Stomach (tissue), 9 donors: ENCODE data around the gene BCL6B. TPM values are rescaled to one million over a fixed set of nuclear protein-coding genes. Genes with fewer than 3 reads are reported as not detected.

Experiments used
- DNase-seq, 2 donors: peaks; one replicate each; pipeline versions ENCODE4 v3.0.0 to v3.0.0-alpha.2; 2013 to 2019
- H3K27ac ChIP-seq, 5 donors: fragments of 200-600 bp in 4 of 5; sonication (generic) in 4 of 5; one replicate each; pipeline ENCODE4 v1.5.1; 2013 to 2019; ENCODE audit warnings: mild to moderate bottlenecking in 1 of 5, moderate library complexity in 1 of 5
- H3K27me3 ChIP-seq, 3 donors: fragments of 200-600 bp; sonication (generic); one replicate each; pipeline ENCODE4 v1.5.1; 2017 to 2019; ENCODE audit warnings: mixed run types in 1 of 3
- H3K36me3 ChIP-seq, 4 donors: fragments of 200-600 bp; sonication (generic); 1 replicate in 3 of 4; 2 replicates in 1 of 4; pipeline ENCODE4 v1.5.1; 2016 to 2019
- H3K4me1 ChIP-seq, 4 donors: fragments of 200-600 bp; sonication (generic); one replicate each; pipeline ENCODE4 v1.5.1; 2016 to 2019
- H3K4me3 ChIP-seq, 4 donors: fragments of 200-600 bp; sonication (generic) in 3 of 4; one replicate each; pipeline ENCODE4 v1.5.1; 2016 to 2019; ENCODE audit warnings: mild to moderate bottlenecking in 1 of 4
- H3K9me3 ChIP-seq, 4 donors: fragments of 200-600 bp; sonication (generic); one replicate each; pipeline ENCODE4 v1.5.1; 2016 to 2019
- EP300 ChIP-seq: sonication (generic); formaldehyde crosslinking; IDR thresholded peaks from one replicate; pipeline ENCODE4 v1.6.1; 2017; ENCODE audit warnings: antibody characterized with exemption
- POLR2A ChIP-seq, 4 donors: fragments of 450-650 bp; IDR thresholded peaks; one replicate each; pipeline ENCODE4 v1.6.1; 2016; ENCODE audit warnings: antibody characterized with exemption in 4 of 4, control low read depth in 2 of 4, mild to moderate bottlenecking in 1 of 4, moderate library complexity in 1 of 4
- POLR2AphosphoS5 ChIP-seq, 3 donors: sonication (generic); formaldehyde crosslinking; IDR thresholded peaks; one replicate each; pipeline ENCODE4 v1.6.1; 2016; ENCODE audit warnings: antibody characterized with exemption in 3 of 3
- WGBS, 5 donors: extraction: QIAGEN DNeasy Blood & Tissue Kit in 3 of 5; methylation state at CpG; one replicate each; pipeline versions ENCODE4 v1.1.5 to v1.1.7; 2013 to 2018; 5-methylcytosine and 5-hydroxymethylcytosine counted together
- intact Hi-C: fragments of 100-400 bp; cut with DNase I; formaldehyde crosslinking; loops from one replicate; pipeline ENCODE4 v1.15.1; 2023; ENCODE audit warnings: low total_unique reads
- polyA plus RNA-seq, 3 donors: library from polyadenylated mRNA; stranded (reverse); fragments of 200-250 nt; gene quantifications; one replicate each; pipeline ENCODE4 v1.2.3, GENCODE V29; 2013
- total RNA-seq, 5 donors: library from RNA; depleted of rRNA; stranded (reverse); fragments of >200 nt; gene quantifications; one replicate each; pipeline versions ENCODE4 v1.1.0 to v1.2.3, GENCODE V29; 2014 to 2016
- TF ChIP-seq, protein P1 (sequence below), 7 experiments: fragments of 450-650 bp in 4 of 7; fragments of 200-600 bp in 3 of 7; sonication (generic) in 3 of 7; IDR thresholded peaks; one replicate each; pipeline ENCODE4 v1.5.1; 2016 to 2019; ENCODE audit warnings: antibody characterized with exemption in 7 of 7, control low read depth in 2 of 7, mild to moderate bottlenecking in 1 of 7
- donor health status: healthy with polysubstance abuse.
- donor health status: Bipolar disorder and iron deficiency.
- donor health status: healthy.

Gene BCL6B
- total and polyA plus RNA-seq, 8 donors: 1.3 to 5.5 (median 3.6) TPM; not detected in 2

DNA sequence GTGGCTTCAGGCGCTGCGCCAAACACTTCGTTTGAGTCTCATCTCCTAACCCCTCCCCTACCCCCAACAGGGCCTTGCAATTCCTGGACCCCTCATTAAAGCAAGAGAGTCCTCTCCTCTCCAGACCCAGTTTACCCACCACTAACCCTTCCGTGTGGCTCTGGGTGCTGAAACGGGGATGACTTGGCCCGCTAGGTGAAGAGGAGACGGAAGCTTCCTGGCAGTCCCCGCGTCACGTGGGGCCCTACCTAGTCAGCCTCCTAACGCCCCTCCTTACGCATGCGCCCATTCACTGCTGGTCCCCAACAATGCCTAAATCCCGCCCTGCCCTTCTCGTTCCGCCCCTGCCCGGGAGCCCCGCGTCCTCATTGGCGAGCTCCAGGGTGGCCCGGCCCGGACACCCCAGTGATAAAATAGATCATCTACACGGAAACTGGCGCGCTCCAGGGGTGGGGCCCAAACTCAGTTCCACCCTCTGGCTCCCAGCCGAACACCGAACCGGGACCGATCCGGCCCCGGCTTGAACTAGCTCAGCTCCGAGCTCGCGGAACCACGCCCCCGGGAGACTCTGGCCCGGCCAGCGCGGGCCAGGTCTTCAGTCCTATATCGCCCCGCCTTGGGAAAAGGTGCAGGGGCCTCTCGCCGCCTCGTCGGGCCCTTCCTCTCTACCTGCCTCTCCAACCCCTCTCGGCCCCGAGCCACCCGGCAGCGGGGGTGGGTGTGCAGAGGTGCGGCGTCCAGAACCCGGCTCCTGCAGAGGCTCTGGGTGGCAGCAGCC, 12.9 kb downstream of the BCL6B start, which contains the start of gene SLC16A13:
Gene SLC16A13, plus strand, starts transcription at position 425 of the 778 bp plus-strand sequence. CDS start 368 bp downstream, outside the sequence.
- no peaks in the 10 kb centered on the region for H3K9me3 ChIP-seq
- WGBS, 5 donors: 0 to 1% (median 0%) methylated on average over 31 to 52 of the region's 52 CpGs
- peak within 1 kb of the TSS; percentile 75 to 88 (median 82) for H3K27ac ChIP-seq

DNA sequence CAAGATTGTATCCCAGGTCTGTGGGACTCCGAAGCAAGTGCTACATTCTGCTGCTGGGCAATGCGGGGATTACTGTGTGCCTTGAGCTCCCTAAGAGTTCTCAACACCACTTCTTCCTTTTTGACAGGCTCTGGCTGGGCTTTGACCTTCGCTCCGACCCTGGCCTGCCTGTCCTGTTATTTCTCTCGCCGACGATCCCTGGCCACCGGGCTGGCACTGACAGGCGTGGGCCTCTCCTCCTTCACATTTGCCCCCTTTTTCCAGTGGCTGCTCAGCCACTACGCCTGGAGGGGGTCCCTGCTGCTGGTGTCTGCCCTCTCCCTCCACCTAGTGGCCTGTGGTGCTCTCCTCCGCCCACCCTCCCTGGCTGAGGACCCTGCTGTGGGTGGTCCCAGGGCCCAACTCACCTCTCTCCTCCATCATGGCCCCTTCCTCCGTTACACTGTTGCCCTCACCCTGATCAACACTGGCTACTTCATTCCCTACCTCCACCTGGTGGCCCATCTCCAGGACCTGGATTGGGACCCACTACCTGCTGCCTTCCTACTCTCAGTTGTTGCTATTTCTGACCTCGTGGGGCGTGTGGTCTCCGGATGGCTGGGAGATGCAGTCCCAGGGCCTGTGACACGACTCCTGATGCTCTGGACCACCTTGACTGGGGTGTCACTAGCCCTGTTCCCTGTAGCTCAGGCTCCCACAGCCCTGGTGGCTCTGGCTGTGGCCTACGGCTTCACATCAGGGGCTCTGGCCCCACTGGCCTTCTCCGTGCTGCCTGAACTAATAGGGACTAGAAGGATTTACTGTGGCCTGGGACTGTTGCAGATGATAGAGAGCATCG, 15.4 kb downstream of the BCL6B start:
- Histone ChIP-seq H3K4me3 (no peak overlapping the region), H3K27ac (no peak overlapping the region), H3K36me3 (no peaks in the 10 kb centered on the region), H3K9me3 (no peaks in the 10 kb centered on the region), H3K4me1 (peaks cover 20 to 39% (median 30%) of the 10 kb centered on the region in 4 donors), H3K27me3 (peaks cover 0 to 26% (median 15%) of the 10 kb centered on the region in 3 donors)
- no peak for TF ChIP-seq POLR2AphosphoS5 (IDR thresholded peaks at IDR 0.05)
- no peak for TF ChIP-seq EP300
- TF ChIP-seq, protein P1, sequence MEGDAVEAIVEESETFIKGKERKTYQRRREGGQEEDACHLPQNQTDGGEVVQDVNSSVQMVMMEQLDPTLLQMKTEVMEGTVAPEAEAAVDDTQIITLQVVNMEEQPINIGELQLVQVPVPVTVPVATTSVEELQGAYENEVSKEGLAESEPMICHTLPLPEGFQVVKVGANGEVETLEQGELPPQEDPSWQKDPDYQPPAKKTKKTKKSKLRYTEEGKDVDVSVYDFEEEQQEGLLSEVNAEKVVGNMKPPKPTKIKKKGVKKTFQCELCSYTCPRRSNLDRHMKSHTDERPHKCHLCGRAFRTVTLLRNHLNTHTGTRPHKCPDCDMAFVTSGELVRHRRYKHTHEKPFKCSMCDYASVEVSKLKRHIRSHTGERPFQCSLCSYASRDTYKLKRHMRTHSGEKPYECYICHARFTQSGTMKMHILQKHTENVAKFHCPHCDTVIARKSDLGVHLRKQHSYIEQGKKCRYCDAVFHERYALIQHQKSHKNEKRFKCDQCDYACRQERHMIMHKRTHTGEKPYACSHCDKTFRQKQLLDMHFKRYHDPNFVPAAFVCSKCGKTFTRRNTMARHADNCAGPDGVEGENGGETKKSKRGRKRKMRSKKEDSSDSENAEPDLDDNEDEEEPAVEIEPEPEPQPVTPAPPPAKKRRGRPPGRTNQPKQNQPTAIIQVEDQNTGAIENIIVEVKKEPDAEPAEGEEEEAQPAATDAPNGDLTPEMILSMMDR (IDR thresholded peaks at IDR 0.05): no peak
- TF ChIP-seq POLR2A (IDR thresholded peaks at IDR 0.05): no peak
- intact Hi-C loops: no loop called here
- 84 to 86% (median 85%) methylated on average over 15 to 19 of the region's 19 CpGs for WGBS, 5 donors
- no peak for DNase-seq

More for the DNA sequence above, 12.9 kb downstream of the BCL6B start, which contains the start of gene SLC16A13:
- Histone ChIP-seq H3K4me3 (peak within 1 kb of the TSS; percentile 52 to 64 (median 60)), H3K36me3 (no peaks in the 10 kb centered on the region), H3K27me3 (peaks cover 0 to 5% (median 0%) of the 10 kb centered on the region in 3 donors), H3K4me1 (peaks cover 9 to 23% (median 16%) of the 10 kb centered on the region in 4 donors)
- peak; percentile 96 to 98 for DNase-seq
- intact Hi-C loops: no loop called here
- TF ChIP-seq, protein P1 (IDR thresholded peaks at IDR 0.05): no peak
- TF ChIP-seq EP300: no peak
- TF ChIP-seq POLR2A (IDR thresholded peaks at IDR 0.05): peak in 1 of 4 donors; percentile 17
- TF ChIP-seq POLR2AphosphoS5 (IDR thresholded peaks at IDR 0.05): peak in 2 of 3 donors; percentile 68 to 85

DNA sequence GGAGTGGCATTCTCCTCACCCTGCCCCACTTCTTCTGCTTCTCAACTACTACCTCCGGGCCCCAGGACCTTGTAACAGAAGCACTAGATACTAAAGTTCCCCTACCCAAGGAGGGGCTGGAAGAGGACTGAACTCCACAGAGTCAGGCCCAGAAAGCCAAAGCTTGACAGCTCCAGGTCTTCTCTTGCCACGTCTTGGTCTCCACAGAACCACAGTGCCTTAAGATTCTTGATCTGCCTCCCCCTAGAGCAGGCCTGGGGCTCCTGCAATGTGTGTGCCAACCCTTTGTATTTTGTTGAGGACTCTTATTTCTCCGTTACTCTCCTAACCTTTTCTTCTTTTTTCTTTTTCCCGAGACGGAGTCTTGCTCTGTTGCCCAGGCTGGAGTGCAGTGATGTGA, 17.0 kb downstream of the BCL6B start:
- DNase-seq: no peak
- H3K9me3 ChIP-seq: no peaks in the 10 kb centered on the region
- intact Hi-C loops: no loop called here
- TF ChIP-seq POLR2AphosphoS5 (IDR thresholded peaks at IDR 0.05): no peak
- TF ChIP-seq POLR2A (IDR thresholded peaks at IDR 0.05): no peak
- TF ChIP-seq, protein P1 (IDR thresholded peaks at IDR 0.05): no peak
- TF ChIP-seq EP300: no peak
- no peaks in the 10 kb centered on the region for H3K36me3 ChIP-seq
- peaks cover 0 to 42% (median 24%) of the 10 kb centered on the region in 3 donors for H3K27me3 ChIP-seq
- no peak overlapping the region for H3K4me3 ChIP-seq
- H3K27ac ChIP-seq: no peak overlapping the region
- WGBS, 5 donors: 88 to 95% (median 94%) methylated on average over 5 of the region's 5 CpGs
- peaks cover 31 to 49% (median 40%) of the 10 kb centered on the region in 4 donors for H3K4me1 ChIP-seq
